IPS-11a (cell line): ENCODE results near the gene CNFN.
A peak's percentile ranks its signal among the peaks of the same experiment; 100 is the strongest.

Experiments used
- H3K4me3 ChIP-seq: one replicate; pipeline ENCODE4 v1.5.1; 2013; ENCODE audit warnings: low read depth, low read length, control low read depth

The CNFN gene, protein sequence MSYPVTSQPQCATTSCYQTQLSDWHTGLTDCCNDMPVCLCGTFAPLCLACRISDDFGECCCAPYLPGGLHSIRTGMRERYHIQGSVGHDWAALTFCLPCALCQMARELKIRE

GRCh38 chr19:42389899-42390298 lies at the start of gene CNFN:
CNFN (minus strand) TSS chr19:42390297; CDS start chr19:42389037, 1,260 bp downstream.
- H3K4me3 ChIP-seq = no peak within 1 kb of the TSS

GRCh38 chr19:42436006-42436405 lies 45.9 kb upstream of the CNFN start:
- no peak overlapping the region for H3K4me3 ChIP-seq

DNA sequence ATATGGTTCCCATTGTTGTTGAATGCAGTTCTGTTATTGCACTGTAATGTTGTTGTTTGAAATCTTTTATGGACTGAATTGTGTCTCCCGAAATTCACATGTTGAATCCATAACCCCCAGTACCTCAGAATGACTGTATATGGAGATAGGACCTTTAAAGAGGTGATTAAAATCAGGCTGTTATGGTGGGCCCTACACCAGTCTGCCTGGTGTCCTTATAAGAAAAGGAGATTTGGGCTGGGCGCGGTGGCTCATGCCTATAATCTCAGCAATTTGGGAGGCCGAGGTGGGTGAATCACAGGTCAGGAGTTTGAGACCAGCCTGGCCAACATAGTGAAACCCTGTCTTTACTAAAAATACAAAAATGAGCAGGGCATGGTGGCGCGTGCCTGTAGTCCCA lies 45.2 kb upstream of the CNFN start:
- H3K4me3 ChIP-seq = no peak overlapping the region

GRCh38 chr19:42433503-42434260 lies 43.6 kb upstream of the CNFN start:
- no peak overlapping the region for H3K4me3 ChIP-seq

- H3K4me3 ChIP-seq = no peak overlapping the region
Observed at GRCh38 chr19:42431486-42431885, 41.4 kb upstream of the CNFN start.

DNA sequence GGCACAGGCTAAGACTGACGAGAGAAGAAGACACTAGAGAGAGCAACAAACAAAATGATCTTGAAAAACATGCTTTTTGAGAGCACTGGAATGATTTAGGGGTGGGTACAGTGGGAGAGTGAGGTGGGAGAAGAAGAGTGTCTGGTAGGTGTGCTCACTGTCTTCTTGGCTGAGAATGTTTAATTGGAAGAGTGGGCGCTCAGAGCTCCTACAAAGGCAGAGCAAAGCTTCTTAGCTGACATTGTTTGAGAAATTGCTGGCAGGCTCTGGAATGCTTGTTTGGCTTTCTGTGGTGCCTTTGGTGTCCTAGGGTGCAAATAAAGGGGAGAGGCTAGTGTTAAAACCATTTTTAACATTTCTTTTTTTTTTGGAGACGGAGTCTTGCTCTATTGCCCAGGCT lies 38.6 kb upstream of the CNFN start:
- no peak overlapping the region for H3K4me3 ChIP-seq

DNA sequence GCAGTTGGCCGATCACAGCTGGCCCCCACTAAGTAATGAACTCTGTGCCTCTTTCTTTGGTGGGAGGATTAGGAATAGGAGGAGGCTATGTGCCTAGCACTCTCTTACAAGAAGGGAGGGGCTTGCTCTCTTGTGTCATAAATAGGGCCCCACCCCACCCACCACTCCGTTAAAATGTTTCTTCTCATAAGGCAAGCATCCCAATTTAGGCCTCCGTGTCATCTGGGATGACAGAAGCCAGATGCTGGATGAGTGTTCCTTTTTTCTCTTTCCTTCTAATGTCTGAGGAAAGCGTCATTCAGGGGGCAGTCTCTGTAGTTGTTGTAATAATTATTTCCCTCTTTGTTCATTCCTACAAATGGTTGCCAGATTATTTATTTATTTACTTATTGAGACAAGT lies 37.2 kb upstream of the CNFN start, which contains the start of gene LIPE:
Gene LIPE, minus strand, starts transcription at position 76 of the 400 bp plus-strand sequence. CDS start 239 bp downstream, outside the sequence.
- H3K4me3 ChIP-seq = no peak within 1 kb of the TSS

GRCh38 chr19:42426643-42427042 lies 36.5 kb upstream of the CNFN start:
- no peak overlapping the region for H3K4me3 ChIP-seq

- H3K4me3 ChIP-seq = no peak overlapping the region
Observed at GRCh38 chr19:42424712-42425131, 34.6 kb upstream of the CNFN start.

DNA sequence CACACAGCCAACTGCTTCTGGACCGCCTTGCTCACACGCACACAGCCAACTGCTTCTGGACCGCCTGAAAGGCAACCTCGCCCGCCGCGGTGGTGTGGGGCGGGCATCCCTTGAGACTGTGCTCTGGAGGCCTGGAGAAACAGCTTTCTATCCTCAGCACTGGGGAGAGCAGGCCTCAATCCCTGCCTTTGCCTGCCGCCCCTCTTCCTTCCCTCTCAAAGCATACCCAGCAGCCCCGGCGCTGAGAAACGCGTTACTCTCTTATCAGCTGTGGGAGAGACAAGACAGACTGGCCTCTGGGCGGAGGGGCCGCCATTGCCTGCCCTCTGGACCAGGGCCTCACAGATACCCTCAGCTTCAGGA lies 34.2 kb upstream of the CNFN start:
- no peak overlapping the region for H3K4me3 ChIP-seq

DNA sequence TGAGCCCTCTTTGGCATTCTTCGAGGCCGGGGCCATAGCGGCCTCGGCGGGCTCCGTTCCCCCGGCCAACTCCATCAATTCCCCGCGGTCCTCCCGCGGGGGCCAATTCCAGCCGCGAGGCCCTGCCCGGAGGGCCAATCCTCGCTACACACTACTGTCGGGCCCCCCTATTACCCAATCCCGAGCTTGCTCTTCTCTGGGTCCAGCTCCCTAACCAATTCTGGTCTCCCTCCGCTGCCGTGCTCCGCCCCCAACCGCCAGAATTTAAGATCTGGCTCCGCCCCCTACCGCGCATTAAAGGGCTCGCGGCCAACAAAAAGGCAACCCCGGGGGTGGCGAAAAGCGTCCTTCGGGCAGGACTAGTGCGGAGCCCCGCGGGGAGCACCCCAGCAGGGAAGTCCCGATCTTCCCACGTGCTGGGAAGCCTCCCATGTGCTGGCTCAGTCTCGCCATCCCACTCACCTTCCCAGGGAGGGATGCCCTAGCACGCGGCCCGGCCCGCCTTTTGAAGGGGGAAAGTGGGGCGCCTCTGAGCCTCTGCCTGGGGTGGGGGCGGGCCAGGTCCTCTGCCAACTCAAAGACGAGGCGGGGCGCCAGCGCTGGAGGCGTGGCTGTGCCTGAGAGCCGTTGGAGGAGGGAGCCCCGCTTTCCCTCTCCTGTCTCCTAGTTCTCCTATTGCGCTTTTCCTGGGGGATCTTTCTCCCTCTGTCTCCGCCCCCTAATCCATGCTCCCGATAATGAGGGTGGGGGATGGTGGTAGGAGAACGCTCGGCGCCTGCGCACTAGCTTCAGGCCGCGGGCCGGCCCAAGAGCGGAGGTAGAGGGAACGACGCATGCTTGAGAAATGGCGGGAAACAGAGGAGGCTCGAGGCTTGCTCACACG lies 33.6 kb upstream of the CNFN start:
- H3K4me3 ChIP-seq = peak overlapping the region; percentile 56

DNA sequence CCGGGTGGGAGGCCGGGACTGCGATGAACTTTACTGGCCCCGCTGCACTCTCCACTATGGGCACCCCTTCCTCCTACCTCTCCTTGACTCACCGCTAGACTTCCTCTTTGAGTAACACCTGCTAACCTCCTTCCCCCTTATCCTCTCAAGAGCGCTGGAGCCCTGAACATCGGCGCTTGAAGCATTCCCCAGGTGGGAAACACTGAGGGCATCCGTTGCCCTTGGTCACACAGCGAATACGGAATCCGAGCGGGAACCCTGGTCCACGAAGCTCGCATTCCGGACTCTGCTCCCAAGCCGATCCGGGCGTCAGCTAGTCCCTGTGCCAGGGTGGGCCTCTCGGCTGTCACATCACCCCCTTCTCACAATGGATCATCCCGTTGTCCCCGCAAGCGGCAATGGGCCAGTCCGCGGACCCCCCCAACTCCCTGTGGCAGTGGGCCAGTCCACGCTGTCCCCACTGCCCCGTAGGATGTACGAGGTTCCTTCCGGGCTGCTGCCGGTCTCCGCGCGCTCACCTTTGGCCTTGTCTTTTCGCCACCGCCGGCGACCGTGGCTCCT lies 32.9 kb upstream of the CNFN start:
- H3K4me3 ChIP-seq = peak overlapping the region; percentile 56

DNA sequence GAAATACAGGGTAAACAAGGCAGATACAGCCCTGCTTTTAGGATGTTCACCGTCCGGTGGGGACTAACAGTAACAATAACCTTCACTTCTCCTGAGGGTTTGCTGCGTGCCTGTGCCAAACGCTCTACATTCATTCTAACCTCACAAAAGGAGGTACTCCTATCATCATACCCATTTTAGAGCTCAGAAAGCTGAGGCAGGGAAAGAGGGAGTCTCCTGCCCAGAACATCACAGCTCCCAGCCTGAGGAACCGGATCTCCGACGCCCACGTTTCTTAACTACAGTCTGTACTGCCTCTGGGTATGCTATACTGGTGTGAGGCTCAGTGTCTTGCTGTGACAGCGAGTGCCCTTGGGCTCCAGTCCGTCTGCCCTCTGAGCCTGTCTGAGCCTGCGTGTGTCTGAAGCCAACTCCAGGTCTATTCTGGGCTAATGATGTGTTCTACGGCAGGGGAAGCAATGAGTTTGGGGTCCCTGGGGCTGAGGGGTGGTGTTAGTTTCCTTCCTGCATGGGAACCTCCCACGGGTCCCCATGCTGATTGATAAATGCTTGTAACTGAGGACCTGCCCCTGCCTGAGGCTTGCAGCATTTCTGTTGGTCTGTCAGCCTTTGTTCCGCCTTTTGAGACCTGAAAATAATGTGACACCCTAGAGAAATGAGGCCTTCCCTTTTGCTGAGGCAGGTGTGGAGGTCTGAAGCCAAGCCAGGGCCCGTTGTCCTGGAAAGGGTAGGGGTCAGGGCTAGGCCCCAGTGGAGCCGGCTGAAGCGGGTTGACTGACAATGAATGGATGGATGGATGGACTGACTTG lies 32.2 kb upstream of the CNFN start:
- H3K4me3 ChIP-seq = peak overlapping the region; percentile 56

DNA sequence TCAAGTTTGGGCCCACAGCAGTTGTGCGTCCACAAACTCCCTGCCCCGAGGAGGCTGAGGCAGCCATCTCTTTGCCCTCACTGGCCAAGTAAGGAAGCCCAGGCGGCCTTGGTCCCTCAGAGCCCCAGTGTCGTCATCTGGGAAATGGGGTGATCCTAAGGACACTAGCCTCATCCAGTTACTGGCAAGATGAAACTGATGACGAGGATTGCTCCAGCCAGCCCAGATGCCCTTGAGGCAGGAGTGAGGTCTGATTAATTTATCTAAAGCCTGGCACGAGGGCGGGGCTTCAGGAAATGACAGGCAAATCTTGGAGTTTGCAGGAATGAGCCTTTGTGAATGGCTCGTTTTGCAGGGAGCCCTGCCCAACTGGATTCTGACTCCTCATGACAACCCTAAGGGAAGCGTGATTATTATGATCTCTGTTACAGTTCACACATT lies 31.5 kb upstream of the CNFN start:
- no peak overlapping the region for H3K4me3 ChIP-seq

- H3K4me3 ChIP-seq = no peak overlapping the region
Observed at GRCh38 chr19:42421101-42421500, 31.0 kb upstream of the CNFN start.

- no peak overlapping the region for H3K4me3 ChIP-seq
Observed at GRCh38 chr19:42420055-42420544, 30.0 kb upstream of the CNFN start.

- no peak overlapping the region for H3K4me3 ChIP-seq
Observed at GRCh38 chr19:42419309-42419708, 29.2 kb upstream of the CNFN start.

- no peak overlapping the region for H3K4me3 ChIP-seq
Observed at GRCh38 chr19:42412661-42413076, 22.6 kb upstream of the CNFN start.

DNA sequence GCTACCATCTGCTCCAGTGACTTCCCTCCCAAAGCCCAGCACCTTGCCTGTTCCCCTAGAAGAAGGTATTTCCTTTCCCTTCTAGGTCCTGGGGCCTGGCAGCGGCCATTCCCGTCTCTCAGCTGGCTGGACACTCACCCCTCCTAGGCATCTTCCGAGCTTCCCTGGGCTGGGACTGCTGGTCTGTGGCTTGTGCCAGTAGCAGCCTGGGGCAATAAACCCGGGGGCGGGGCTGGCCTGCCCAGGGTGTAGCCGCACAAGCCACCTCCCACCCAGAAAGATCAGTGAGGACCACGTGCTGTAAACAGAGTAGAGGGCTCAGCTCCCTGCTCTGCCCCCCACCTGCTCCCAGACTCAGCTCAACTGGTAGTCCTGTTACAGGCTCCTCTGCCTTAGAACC lies 22.1 kb upstream of the CNFN start:
- H3K4me3 ChIP-seq = no peak overlapping the region

DNA sequence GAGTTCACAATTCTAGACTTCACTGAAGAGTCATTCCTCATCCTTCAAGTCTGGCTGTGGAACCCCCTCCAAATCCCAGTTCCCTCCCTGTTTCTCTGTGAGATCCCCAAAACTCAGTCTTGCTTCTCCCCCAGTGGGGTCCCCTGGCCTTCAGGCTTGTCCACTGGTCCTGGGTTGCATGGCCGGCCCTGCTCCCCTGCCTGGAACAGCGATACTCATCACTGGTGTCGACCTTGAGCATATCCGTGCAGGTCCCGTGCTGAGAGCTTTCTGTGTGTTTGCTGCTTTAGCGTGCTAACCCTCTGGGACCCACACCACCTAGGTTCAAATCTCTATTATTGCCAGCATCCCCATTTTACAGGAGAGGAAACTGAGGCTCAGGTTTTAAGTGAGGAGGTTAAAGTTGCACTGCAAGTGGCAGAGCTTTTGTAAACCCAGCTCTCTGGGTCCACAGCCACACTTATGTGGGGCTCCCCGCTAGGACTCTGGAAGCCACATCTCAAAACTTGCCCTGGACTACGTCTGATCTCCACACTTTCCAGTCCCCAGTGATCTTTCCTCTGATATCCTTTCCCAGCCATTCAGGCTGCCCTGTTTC lies 21.6 kb upstream of the CNFN start:
- H3K4me3 ChIP-seq = no peak overlapping the region
